Right lobe of liver (tissue), 6 donors: ENCODE results near the gene TMEM114. TPM values are rescaled to one million over a fixed set of nuclear protein-coding genes. Genes with fewer than 3 reads are reported as not detected.

Source experiments
- ATAC-seq, 4 donors: fragments of 200-7000 bp; cut with Tn5 transposase; one replicate each; pipeline ENCODE4 v1.9.1; 2020; ENCODE audit warnings: mild to moderate bottlenecking in 4 of 4, moderate library complexity in 4 of 4
- DNase-seq, 3 donors: peaks; one replicate each; pipeline ENCODE4 v3.0.0-alpha.2; 2020
- H3K27ac ChIP-seq, 3 donors: fragments of 200-600 bp; one replicate each; pipeline ENCODE4 v1.8.0; 2022
- H3K27me3 ChIP-seq, 2 donors: fragments of 200-600 bp; one replicate each; pipeline ENCODE4 v1.8.0; 2022
- H3K36me3 ChIP-seq, 4 donors: fragments of 200-600 bp; sonication (generic) in 1 of 4; one replicate each; pipeline versions ENCODE4 v1.5.1 to v1.8.0; 2017 to 2022; ENCODE audit warnings: control low read depth in 1 of 4
- H3K4me1 ChIP-seq, 4 donors: fragments of 200-600 bp; sonication (generic) in 1 of 4; one replicate each; pipeline versions ENCODE4 v1.5.1 to v1.8.0; 2017 to 2022; ENCODE audit warnings: control low read depth in 1 of 4
- H3K4me3 ChIP-seq, 3 donors: fragments of 200-600 bp; one replicate each; pipeline ENCODE4 v1.8.0; 2022
- H3K9me3 ChIP-seq, 4 donors: fragments of 200-600 bp; sonication (generic) in 1 of 4; one replicate each; pipeline versions ENCODE4 v1.5.1 to v1.8.0; 2017 to 2022; ENCODE audit warnings: control low read depth in 1 of 4
- POLR2A ChIP-seq: fragments of 450-650 bp; IDR thresholded peaks from one replicate; pipeline ENCODE4 v1.6.1; 2017; ENCODE audit warnings: antibody characterized with exemption, mild to moderate bottlenecking
- WGBS: methylation state at CpG from one replicate; pipeline ENCODE4 v1.1.6; 2018; ENCODE audit warnings: low coverage, low lambda C conversion rate; ENCODE audit not compliant: insufficient coverage; ENCODE audit errors: missing lambda C conversion rate; 5-methylcytosine and 5-hydroxymethylcytosine counted together
- intact Hi-C, 2 donors: fragments of 100-400 bp; cut with DNase I; formaldehyde crosslinking; loops; one replicate each; pipeline versions ENCODE4 v1.11.2 to v1.14.1; 2022
- total RNA-seq, 6 experiments: library from RNA; depleted of rRNA in 2 of 6; stranded (reverse); fragments of >200 nt in 2 of 6; fragmentation: NEBNext Ultra II Directional in 3 of 6; extraction: Animal tissue kit (Norgen Biotek cat#: 25700) in 3 of 6; gene quantifications; one replicate each; pipeline versions ENCODE4 v1.1.0 to v1.2.4, GENCODE V29; 2016 to 2023
- TF ChIP-seq, protein P1 (sequence below), 4 donors: fragments of 200-600 bp in 3 of 4; fragments of 450-650 bp in 1 of 4; IDR thresholded peaks; one replicate each; pipeline versions ENCODE4 v1.5.1 to v1.8.0; 2016 to 2022; ENCODE audit warnings: antibody characterized with exemption in 4 of 4, mild to moderate bottlenecking in 2 of 4
- donor health status: DM: no; HTN: yes; CAD: no.
- donor health status: DM: no; HTN: no; CAD: no.
- donor health status: DM: no; HTN: no; CAD: no.
- donor health status: DM: no; HTN: yes; CAD: no.
- donor health status: DM: no; HTN: yes; CAD: no.

TMEM114 gene
- total RNA-seq, 6 experiments from 2014 or later, result not detected

DNA sequence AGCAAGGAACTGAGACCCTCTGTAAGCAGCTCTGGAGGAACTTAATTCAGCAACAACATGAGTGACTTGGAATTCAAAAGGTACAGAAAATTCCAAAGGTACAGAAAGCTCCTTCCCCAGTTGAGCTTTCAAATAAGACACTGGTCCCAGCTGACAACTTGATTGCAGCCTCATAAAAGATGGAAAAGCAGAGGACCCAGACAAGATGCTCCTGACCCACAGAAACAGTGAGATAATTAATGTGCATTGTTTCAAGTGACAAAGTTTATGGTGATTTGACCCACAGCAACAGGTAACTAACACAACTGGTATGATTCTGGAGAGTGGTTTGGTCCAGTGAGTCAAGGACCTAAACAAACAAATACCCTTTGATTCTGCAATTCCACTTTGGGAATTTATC, 15.2 kb upstream of the TMEM114 start:
- Histone ChIP-seq H3K4me1 (no peaks in the 10 kb centered on the region), H3K27me3 (no peaks in the 10 kb centered on the region), H3K4me3 (no peak overlapping the region), H3K9me3 (no peaks in the 10 kb centered on the region), H3K36me3 (no peaks in the 10 kb centered on the region), H3K27ac (no peak overlapping the region)
- no peak for DNase-seq
- no peak for ATAC-seq
- intact Hi-C loops, result no loop called here
- TF ChIP-seq, protein P1, sequence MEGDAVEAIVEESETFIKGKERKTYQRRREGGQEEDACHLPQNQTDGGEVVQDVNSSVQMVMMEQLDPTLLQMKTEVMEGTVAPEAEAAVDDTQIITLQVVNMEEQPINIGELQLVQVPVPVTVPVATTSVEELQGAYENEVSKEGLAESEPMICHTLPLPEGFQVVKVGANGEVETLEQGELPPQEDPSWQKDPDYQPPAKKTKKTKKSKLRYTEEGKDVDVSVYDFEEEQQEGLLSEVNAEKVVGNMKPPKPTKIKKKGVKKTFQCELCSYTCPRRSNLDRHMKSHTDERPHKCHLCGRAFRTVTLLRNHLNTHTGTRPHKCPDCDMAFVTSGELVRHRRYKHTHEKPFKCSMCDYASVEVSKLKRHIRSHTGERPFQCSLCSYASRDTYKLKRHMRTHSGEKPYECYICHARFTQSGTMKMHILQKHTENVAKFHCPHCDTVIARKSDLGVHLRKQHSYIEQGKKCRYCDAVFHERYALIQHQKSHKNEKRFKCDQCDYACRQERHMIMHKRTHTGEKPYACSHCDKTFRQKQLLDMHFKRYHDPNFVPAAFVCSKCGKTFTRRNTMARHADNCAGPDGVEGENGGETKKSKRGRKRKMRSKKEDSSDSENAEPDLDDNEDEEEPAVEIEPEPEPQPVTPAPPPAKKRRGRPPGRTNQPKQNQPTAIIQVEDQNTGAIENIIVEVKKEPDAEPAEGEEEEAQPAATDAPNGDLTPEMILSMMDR (IDR thresholded peaks at IDR 0.05), result no peak
- TF ChIP-seq POLR2A, result no peak

DNA sequence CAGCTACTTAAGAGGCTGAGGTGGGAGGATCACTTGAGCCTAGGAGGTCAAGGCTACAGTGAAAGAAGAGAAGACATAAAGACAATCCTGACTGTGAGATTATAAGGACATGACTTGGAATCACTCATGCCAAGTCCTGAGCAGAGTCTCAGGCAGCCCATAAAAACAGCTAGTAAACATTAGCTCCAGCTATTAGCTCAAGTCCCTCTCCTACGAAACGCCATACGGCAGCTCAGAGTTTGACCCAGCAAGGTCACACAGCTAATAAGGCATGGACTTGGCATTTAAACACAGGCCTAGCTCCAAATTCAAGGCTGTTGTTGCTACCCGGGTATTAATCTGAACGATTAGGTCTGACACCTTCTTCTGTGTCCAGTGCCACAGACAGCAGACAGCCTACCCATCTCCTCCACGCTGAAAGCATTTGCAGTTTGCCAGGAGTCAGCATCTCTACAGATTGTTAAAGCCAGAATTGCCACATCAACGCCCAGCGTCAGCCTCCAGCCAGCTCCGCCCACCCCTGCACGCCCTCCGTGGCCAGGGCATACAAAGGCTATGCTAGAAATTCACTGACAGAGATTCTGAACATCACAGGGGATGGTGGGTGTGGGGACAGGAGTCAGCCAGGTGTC, 9.9 kb upstream of the TMEM114 start:
- H3K4me3 ChIP-seq, result no peak overlapping the region
- H3K36me3 ChIP-seq, result no peaks in the 10 kb centered on the region
- TF ChIP-seq POLR2A, result no peak
- TF ChIP-seq, protein P1 (IDR thresholded peaks at IDR 0.05), result no peak
- H3K9me3 ChIP-seq, result no peaks in the 10 kb centered on the region
- 53% methylated on average over 5 of the region's 11 CpGs for WGBS
- intact Hi-C loops, result no loop called here
- DNase-seq (no peak), ATAC-seq (no peak)
- no peaks in the 10 kb centered on the region for H3K4me1 ChIP-seq
- H3K27ac ChIP-seq, result no peak overlapping the region
- no peaks in the 10 kb centered on the region for H3K27me3 ChIP-seq

DNA sequence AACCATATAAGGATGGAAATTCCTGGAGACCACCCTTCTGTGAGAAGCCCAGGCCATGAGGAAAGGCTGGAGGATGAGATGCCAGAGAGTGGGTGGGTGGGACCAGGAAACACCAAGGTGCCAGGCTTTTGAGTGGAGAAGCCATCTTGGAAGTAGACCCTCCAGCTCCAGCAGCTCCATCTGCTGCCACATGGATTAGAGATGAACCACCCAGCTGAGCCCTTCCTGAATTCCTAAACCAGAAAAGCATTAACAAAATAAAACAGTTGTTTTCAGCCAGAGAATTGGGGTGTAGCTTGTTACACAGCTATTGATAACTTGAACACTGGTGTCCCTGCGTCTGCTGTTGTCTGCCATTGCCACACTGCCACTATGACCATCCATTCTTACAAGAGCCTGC, 6.3 kb upstream of the TMEM114 start:
- TF ChIP-seq, protein P1 (IDR thresholded peaks at IDR 0.05), result no peak
- TF ChIP-seq POLR2A, result no peak
- DNase-seq (no peak), ATAC-seq (no peak)
- WGBS, result 33% methylated on average over 1 of the region's 1 CpG
- Histone ChIP-seq H3K36me3 (no peaks in the 10 kb centered on the region), H3K4me1 (no peaks in the 10 kb centered on the region), H3K9me3 (no peaks in the 10 kb centered on the region), H3K27me3 (no peaks in the 10 kb centered on the region), H3K4me3 (no peak overlapping the region), H3K27ac (no peak overlapping the region)
- intact Hi-C loops, result no loop called here

DNA sequence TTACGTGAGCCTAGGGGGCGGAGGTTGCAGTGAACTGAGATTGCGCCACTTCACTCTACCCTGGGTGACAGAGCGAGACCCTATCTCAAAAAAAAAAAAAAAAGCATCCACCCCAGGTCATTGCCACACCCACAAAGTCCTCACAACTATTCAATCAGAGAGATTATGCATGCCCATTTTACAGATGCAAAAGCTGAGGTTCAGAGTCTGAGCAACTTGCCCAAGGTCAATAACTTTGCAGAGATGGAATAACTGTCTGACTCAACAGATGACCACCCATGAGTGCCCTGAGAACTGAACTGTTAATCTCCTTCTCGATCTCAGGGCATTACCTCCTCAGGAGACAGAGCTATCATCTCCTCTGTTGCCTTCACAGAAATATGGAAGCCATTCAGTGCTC, 5.5 kb upstream of the TMEM114 start:
- Histone ChIP-seq H3K4me1 (no peaks in the 10 kb centered on the region), H3K27ac (no peak overlapping the region), H3K4me3 (no peak overlapping the region), H3K9me3 (no peaks in the 10 kb centered on the region), H3K36me3 (no peaks in the 10 kb centered on the region), H3K27me3 (no peaks in the 10 kb centered on the region)
- ATAC-seq, result no peak
- intact Hi-C loops, result no loop called here
- no peak for TF ChIP-seq POLR2A
- TF ChIP-seq, protein P1 (IDR thresholded peaks at IDR 0.05), result no peak
- DNase-seq, result no peak
- WGBS, result 79% methylated on average over 5 of the region's 5 CpGs
